Activated gamma-delta T cell treated with anti-CD3 and anti-CD28 coated beads, Interleukin-2, amount 50 U/mL, for 16 hours (primary cell): ENCODE results near the gene HS3ST5.

ENCODE experiments used
- DNase-seq: peaks from one replicate; pipeline ENCODE4 v3.0.0-alpha.2; 2020; ENCODE audit warnings: low read depth

The HS3ST5 gene

GRCh38 chr6:114194362-114195026 lies 148.3 kb downstream of the HS3ST5 start:
- DNase-seq, result no peak

- DNase-seq, result no peak
These were observed 155.3 kb downstream of the HS3ST5 start for GRCh38 chr6:114187563-114187962.

- DNase-seq, result no peak
These were observed 161.2 kb downstream of the HS3ST5 start for GRCh38 chr6:114181664-114182063.

- no peak for DNase-seq
These were observed 163.4 kb downstream of the HS3ST5 start for GRCh38 chr6:114179411-114179810.

- DNase-seq, result no peak
These were observed 166.1 kb downstream of the HS3ST5 start for GRCh38 chr6:114176726-114177125.

- DNase-seq, result no peak
These were observed 170.1 kb downstream of the HS3ST5 start for GRCh38 chr6:114172576-114173260.

GRCh38 chr6:114171473-114171872 lies 171.3 kb downstream of the HS3ST5 start:
- no peak for DNase-seq

- no peak for DNase-seq
These were observed 171.8 kb downstream of the HS3ST5 start for GRCh38 chr6:114170958-114171387.

GRCh38 chr6:114170372-114170771 lies 172.5 kb downstream of the HS3ST5 start:
- DNase-seq, result no peak

GRCh38 chr6:114169763-114170162 lies 173.1 kb downstream of the HS3ST5 start:
- no peak for DNase-seq

GRCh38 chr6:114167583-114168576 lies 174.9 kb downstream of the HS3ST5 start:
- no peak for DNase-seq

- no peak for DNase-seq
These were observed 178.6 kb downstream of the HS3ST5 start for GRCh38 chr6:114164207-114164606.

- no peak for DNase-seq
These were observed 180.0 kb downstream of the HS3ST5 start for GRCh38 chr6:114162691-114163347.

- no peak for DNase-seq
These were observed 181.9 kb downstream of the HS3ST5 start for GRCh38 chr6:114160881-114161280.

GRCh38 chr6:114159727-114160126 lies 183.1 kb downstream of the HS3ST5 start:
- no peak for DNase-seq

- DNase-seq, result no peak
These were observed 183.8 kb downstream of the HS3ST5 start for GRCh38 chr6:114158838-114159694.

- no peak for DNase-seq
These were observed 184.4 kb downstream of the HS3ST5 start for GRCh38 chr6:114158411-114158810.

GRCh38 chr6:114157848-114158247 lies 185.0 kb downstream of the HS3ST5 start:
- no peak for DNase-seq

GRCh38 chr6:114155763-114156162 lies 187.1 kb downstream of the HS3ST5 start:
- DNase-seq, result no peak

GRCh38 chr6:114154812-114155211 lies 188.0 kb downstream of the HS3ST5 start:
- no peak for DNase-seq

GRCh38 chr6:114153448-114153847 lies 189.4 kb downstream of the HS3ST5 start:
- no peak for DNase-seq
